GM23338 (cell line): ENCODE data around the gene SCN2A. TPM values are rescaled to one million over a fixed set of nuclear protein-coding genes. Genes with fewer than 3 reads are reported as not detected.
A peak's percentile ranks its signal among the peaks of the same experiment; 100 is the strongest.

Source experiments
- ATAC-seq: fragments of 200-7000 bp; cut with Tn5 transposase; 3 replicates; pipeline ENCODE4 v1.9.1; 2020
- DNase-seq: peaks from one replicate; pipeline ENCODE4 v3.0.0-alpha.2; 2015; ENCODE audit warnings: low spot score
- H2AFZ ChIP-seq: fragments of 200-600 bp; sonication (generic); 2 replicates; pipeline ENCODE4 v1.8.0; 2016; ENCODE audit warnings: antibody characterized with exemption, mild to moderate bottlenecking, moderate library complexity
- H3F3A ChIP-seq: fragments of 200-600 bp; sonication (generic); replicated peaks from 2 replicates; pipeline ENCODE4 v1.8.0; 2017; ENCODE audit warnings: antibody characterized with exemption, mixed run types, low read depth
- H3K27ac ChIP-seq: fragments of 200-600 bp; sonication (generic); 2 replicates; pipeline ENCODE4 v1.6.1; 2016; ENCODE audit warnings: low read depth
- H3K27me3 ChIP-seq: fragments of 200-600 bp; sonication (generic); 2 replicates; pipeline ENCODE4 v1.8.0; 2016; ENCODE audit warnings: mild to moderate bottlenecking, mixed run types, moderate library complexity; ENCODE audit not compliant: insufficient read depth
- H3K36me3 ChIP-seq: fragments of 200-600 bp; sonication (generic); 2 replicates; pipeline ENCODE4 v1.8.0; 2016; ENCODE audit warnings: mild to moderate bottlenecking; ENCODE audit not compliant: insufficient read depth
- H3K4me1 ChIP-seq: fragments of 200-600 bp; sonication (generic); 2 replicates; pipeline ENCODE4 v1.8.0; 2016; ENCODE audit warnings: mild to moderate bottlenecking, moderate library complexity; ENCODE audit not compliant: insufficient read depth
- H3K4me2 ChIP-seq: fragments of 200-600 bp; sonication (generic); 2 replicates; pipeline ENCODE4 v1.7.1; 2017; ENCODE audit warnings: mixed run types
- H3K4me3 ChIP-seq: fragments of 200-600 bp; sonication (generic); 2 replicates; pipeline ENCODE4 v1.6.1; 2016; ENCODE audit warnings: mixed run types
- H3K79me2 ChIP-seq: fragments of 200-600 bp; sonication (generic); replicated peaks from 2 replicates; pipeline ENCODE4 v1.8.0; 2017; ENCODE audit warnings: mild to moderate bottlenecking; ENCODE audit not compliant: insufficient read depth
- H3K9me2 ChIP-seq: fragments of 200-600 bp; sonication (generic); 2 replicates; pipeline ENCODE4 v1.8.0; 2017; ENCODE audit not compliant: insufficient read depth
- H4K20me1 ChIP-seq: fragments of 200-600 bp; sonication (generic); replicated peaks from 2 replicates; pipeline ENCODE4 v1.8.0; 2017; ENCODE audit warnings: mild to moderate bottlenecking; ENCODE audit not compliant: insufficient read depth
- H3K27ac Mint-ChIP-seq: 2 replicates; pipeline ENCODE4 v1.8.0; 2020; ENCODE audit warnings: inconsistent platforms, mild to moderate bottlenecking, moderate library complexity, mixed read lengths
- H3K27me3 Mint-ChIP-seq: 3 replicates; pipeline ENCODE4 v1.8.0; 2022; ENCODE audit warnings: low read depth, mild to moderate bottlenecking, moderate library complexity, mixed read lengths, inconsistent platforms; ENCODE audit not compliant: insufficient read depth, poor library complexity
- H3K36me3 Mint-ChIP-seq: 3 replicates; pipeline ENCODE4 v1.8.0; 2021; ENCODE audit warnings: low read depth, mild to moderate bottlenecking, inconsistent platforms, moderate library complexity, mixed read lengths
- H3K4me1 Mint-ChIP-seq: 3 replicates; pipeline ENCODE4 v1.8.0; 2020; ENCODE audit warnings: mild to moderate bottlenecking, inconsistent platforms, mixed read lengths
- H3K4me3 Mint-ChIP-seq: 3 replicates; pipeline ENCODE4 v1.8.0; 2021; ENCODE audit warnings: moderate library complexity, mild to moderate bottlenecking, inconsistent platforms, mixed read lengths
- H3K9me3 Mint-ChIP-seq: 3 replicates; pipeline ENCODE4 v1.8.0; 2020; ENCODE audit warnings: moderate library complexity, mild to moderate bottlenecking, inconsistent platforms, mixed read lengths
- CREB1 ChIP-seq: fragments of 250-450 bp; sonication (Bioruptor Pico); IDR thresholded peaks from 2 replicates; pipeline ENCODE4 v1.5.0; 2020; ENCODE audit warnings: low read depth, mild to moderate bottlenecking, moderate library complexity
- CTCF ChIP-seq, 2 experiments: fragments of 200-600 bp in 1 of 2; sonication (generic) in 1 of 2; conservative IDR thresholded peaks; 2 replicates each; pipeline versions ENCODE4 v1.5.1 to v1.6.1; 2016 to 2017; ENCODE audit warnings: antibody characterized with exemption in 2 of 2, low read depth in 2 of 2, mild to moderate bottlenecking in 2 of 2, moderate library complexity in 1 of 2
- EZH2phosphoT487 ChIP-seq: fragments of 200-600 bp; sonication (generic); IDR thresholded peaks from one replicate; pipeline ENCODE4 v1.8.1; 2018; ENCODE audit warnings: antibody characterized with exemption; ENCODE audit not compliant: unreplicated experiment
- JUNB ChIP-seq: IDR thresholded peaks from one replicate; pipeline ENCODE4 v1.6.1; 2016; ENCODE audit warnings: antibody characterized with exemption; ENCODE audit not compliant: unreplicated experiment
- NANOG ChIP-seq: IDR thresholded peaks from 2 replicates; pipeline ENCODE4 v1.6.1; 2016; ENCODE audit warnings: antibody characterized with exemption, borderline replicate concordance
- POLR2AphosphoS5 ChIP-seq: IDR thresholded peaks from 2 replicates; pipeline ENCODE4 v1.6.1; 2016; ENCODE audit warnings: antibody characterized with exemption, low read depth
- REST ChIP-seq: IDR thresholded peaks from one replicate; pipeline ENCODE4 v1.6.1; 2018; ENCODE audit warnings: antibody characterized with exemption; ENCODE audit not compliant: unreplicated experiment
- ZNF114 ChIP-seq: fragments of 250-450 bp; sonication (Bioruptor Pico); IDR thresholded peaks from 2 replicates; pipeline ENCODE4 v1.5.0; 2020; ENCODE audit warnings: mild to moderate bottlenecking, moderate library complexity
- polyA plus RNA-seq: library from polyadenylated mRNA; unstranded; fragments of >200 nt; fragmentation: Nextera tagmentation; extraction: Ambion mirVana; gene quantifications from 2 replicates; pipeline ENCODE4 v1.2.1, GENCODE V29; 2016
- total RNA-seq: library from RNA; depleted of rRNA; stranded (reverse); fragments of >200 nt; shearing (Covaris generic); gene quantifications from 2 replicates; pipeline ENCODE4 v1.2.3, GENCODE V29; 2014

Gene SCN2A
- total and polyA plus RNA-seq, 2 experiments from 2014 or later = 0.45 to 0.52 TPM

GRCh38 chr2:165414187-165414586, 175.0 kb downstream of the SCN2A start (continued):
- TF ChIP-seq EZH2phosphoT487 (no peak), CTCF (conservative IDR thresholded peaks at IDR 0.05; ENCODE audit: low read depth in 2 of 2) (no peak), NANOG (no peak), CREB1 (CRISPR knock-in tag) (no peak), POLR2AphosphoS5 (no peak), ZNF114 (CRISPR knock-in tag) (no peak)

GRCh38 chr2:165417009-165417408, 177.8 kb downstream of the SCN2A start:
- peaks cover 9% of the 10 kb centered on the region for H3K4me1 Mint-ChIP-seq
- ATAC-seq (no peak), DNase-seq (no peak)
- Histone ChIP-seq H2AFZ (no peak overlapping the region; the same call in 1 of the 2 replicates), H3K4me1 (no peaks in the 10 kb centered on the region), H3K79me2 (no peaks in the 10 kb centered on the region; the same call in 1 of the 2 replicates), H3K4me2 (no peak overlapping the region), H3K27me3 (no peaks in the 10 kb centered on the region), H3K4me3 (no peak overlapping the region), H3K9me2 (peaks cover 11% of the 10 kb centered on the region; the same call in 1 of the 2 replicates), H3K27ac (no peak overlapping the region), H4K20me1 (no peaks in the 10 kb centered on the region), H3F3A (no peaks in the 10 kb centered on the region), H3K36me3 (0 out of 2 replicates have a peak, but pooled peaks cover 3% of the 10 kb centered on the region)
- H3K27ac Mint-ChIP-seq = 0 out of 2 replicates have a peak overlapping the region, but pooled peaks have one; percentile 56
- peak; percentile 41 to 49 for TF ChIP-seq CTCF (conservative IDR thresholded peaks at IDR 0.05; ENCODE audit: low read depth in 2 of 2)
- no peak for TF ChIP-seq REST
- no peak for TF ChIP-seq JUNB
- H3K36me3 Mint-ChIP-seq = peaks cover 9% of the 10 kb centered on the region
- peaks cover 19% of the 10 kb centered on the region for H3K9me3 Mint-ChIP-seq
- H3K27me3 Mint-ChIP-seq = peaks cover 3% of the 10 kb centered on the region
- no peak overlapping the region for H3K4me3 Mint-ChIP-seq
